Measurements from ENCODE around the gene CENPT. TPM values are rescaled to one million over a fixed set of nuclear protein-coding genes. Genes with fewer than 3 reads are reported as not detected.

The CENPT gene
- total RNA-seq, 1 donor from 2014 or later = 23.2 TPM

Other genes starting within 250 kb of the CENPT start
- gene CARMIL2, start 202.5 kb downstream of the CENPT start, total RNA-seq = 0.67 and 0.79 TPM in 2 replicates
- 15.3 and 22.5 TPM in 2 replicates for gene ACD, start 187.4 kb downstream of the CENPT start, total RNA-seq
- 5.5 and 6.1 TPM in 2 replicates for gene PARD6A, start 186.7 kb downstream of the CENPT start, total RNA-seq
- 21.9 and 23.1 TPM in 2 replicates for gene ENKD1, start 180.9 kb downstream of the CENPT start, total RNA-seq
- 2.6 and 3.7 TPM in 2 replicates for gene C16orf86, start 180.9 kb downstream of the CENPT start, total RNA-seq
- gene GFOD2, start 128.4 kb downstream of the CENPT start, total RNA-seq = 40.6 and 41.6 TPM in 2 replicates
- 5.7 and 7.0 TPM in 2 replicates for gene RANBP10, start 41.1 kb downstream of the CENPT start, total RNA-seq
- 0.20 and 0.60 TPM in 2 replicates for gene TSNAXIP1, start 40.8 kb downstream of the CENPT start, total RNA-seq
- gene THAP11, start 5.4 kb downstream of the CENPT start, total RNA-seq = 34.2 and 56.6 TPM in 2 replicates
- gene NUTF2, start 760 bp downstream of the CENPT start, total RNA-seq = 230 and 252 TPM in 2 replicates
- gene EDC4, start 25.4 kb upstream of the CENPT start, total RNA-seq = 73.7 and 85.2 TPM in 2 replicates
- not detected in 2 replicates for gene NRN1L, start 37.2 kb upstream of the CENPT start, total RNA-seq
- 15.3 and 15.4 TPM in 2 replicates for gene PSKH1, start 45.6 kb upstream of the CENPT start, total RNA-seq
- gene CTRL, start 84.2 kb upstream of the CENPT start, total RNA-seq = 0.26 and 0.35 TPM in 2 replicates
- 58.8 and 87.0 TPM in 2 replicates for gene PSMB10, start 89.2 kb upstream of the CENPT start, total RNA-seq
- 2.1 and 3.8 TPM in 2 replicates for gene LCAT, start 96.4 kb upstream of the CENPT start, total RNA-seq
- 57.2 and 73.1 TPM in 2 replicates for gene SLC12A4, start 120.9 kb upstream of the CENPT start, total RNA-seq
- not detected in 2 replicates for gene DPEP3, start 132.8 kb upstream of the CENPT start, total RNA-seq
- 0.42 TPM in 1 of 2 replicates, not detected in the other for gene DPEP2, start 151.8 kb upstream of the CENPT start, total RNA-seq
- gene DPEP2NB, start 168.2 kb upstream of the CENPT start, total RNA-seq = not detected in 2 replicates
- gene DDX28, start 175.5 kb upstream of the CENPT start, total RNA-seq = 12.9 and 16.4 TPM in 2 replicates
- 20.4 and 21.7 TPM in 2 replicates for gene DUS2, start 175.6 kb upstream of the CENPT start, total RNA-seq
- 11.0 and 13.8 TPM in 2 replicates for gene NFATC3, start 237.7 kb upstream of the CENPT start, total RNA-seq

All from pulmonary artery endothelial cell (primary cell).